ENCODE results near the gene SECTM1. TPM values are rescaled to one million over a fixed set of nuclear protein-coding genes. Genes with fewer than 3 reads are reported as not detected.

Gene SECTM1
- total and polyA plus RNA-seq, 2 experiments from 2014 or later = 9.7 to 15.0 TPM

DNA sequence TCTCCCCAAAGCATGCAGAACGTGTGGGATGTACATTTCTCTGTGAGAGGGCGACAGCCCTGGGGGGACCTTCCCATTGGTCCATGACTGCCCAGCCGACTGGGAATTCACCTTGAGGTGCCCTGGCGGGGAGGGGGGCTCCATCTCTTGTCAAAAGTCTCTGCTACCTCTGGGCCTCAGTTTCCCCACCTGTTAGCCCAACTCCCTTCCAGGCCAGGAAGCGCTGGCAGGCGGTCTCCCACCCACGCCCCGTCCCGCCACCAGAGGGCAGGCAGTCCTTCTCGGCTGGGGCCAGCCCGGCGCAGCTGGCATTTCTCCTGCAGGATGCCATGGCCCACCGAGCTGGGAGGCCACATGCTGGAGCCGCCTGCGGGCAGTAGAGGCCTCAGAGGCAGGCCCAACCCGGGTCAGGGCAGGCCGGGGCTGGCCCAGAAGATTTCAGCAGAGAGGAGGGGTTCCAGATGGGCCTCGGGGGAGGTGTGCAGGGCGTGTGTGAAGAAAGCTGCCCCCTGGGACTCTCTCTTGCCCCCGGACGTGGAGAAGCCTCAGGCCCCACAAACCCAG lies 32.8 kb downstream of the SECTM1 start:
- Histone ChIP-seq H3K4me2 (no peak overlapping the region), H3K9me2 (replicated peaks; ENCODE audit: insufficient read depth) (no peaks in the 10 kb centered on the region), H3K4me1 (ENCODE audit: insufficient read depth) (peaks cover 60% of the 10 kb centered on the region), H3K36me3 (replicated peaks; ENCODE audit: insufficient read depth, low read depth) (no peaks in the 10 kb centered on the region), H3K4me3 (no peak overlapping the region), H3K79me2 (no peaks in the 10 kb centered on the region), H2AFZ (no peak overlapping the region), H4K20me1 (ENCODE audit: insufficient read depth, poor library complexity, severe bottlenecking) (no peaks in the 10 kb centered on the region), H3K9me3 (ENCODE audit: low read depth) (no peaks in the 10 kb centered on the region), H3K27me3 (no peaks in the 10 kb centered on the region), H3K27ac (no peak overlapping the region)
- TF ChIP-seq EZH2phosphoT487 (IDR thresholded peaks at IDR 0.05; ENCODE audit: low read depth, severe bottlenecking, unreplicated experiment) = no peak
- TF ChIP-seq, protein P1, sequence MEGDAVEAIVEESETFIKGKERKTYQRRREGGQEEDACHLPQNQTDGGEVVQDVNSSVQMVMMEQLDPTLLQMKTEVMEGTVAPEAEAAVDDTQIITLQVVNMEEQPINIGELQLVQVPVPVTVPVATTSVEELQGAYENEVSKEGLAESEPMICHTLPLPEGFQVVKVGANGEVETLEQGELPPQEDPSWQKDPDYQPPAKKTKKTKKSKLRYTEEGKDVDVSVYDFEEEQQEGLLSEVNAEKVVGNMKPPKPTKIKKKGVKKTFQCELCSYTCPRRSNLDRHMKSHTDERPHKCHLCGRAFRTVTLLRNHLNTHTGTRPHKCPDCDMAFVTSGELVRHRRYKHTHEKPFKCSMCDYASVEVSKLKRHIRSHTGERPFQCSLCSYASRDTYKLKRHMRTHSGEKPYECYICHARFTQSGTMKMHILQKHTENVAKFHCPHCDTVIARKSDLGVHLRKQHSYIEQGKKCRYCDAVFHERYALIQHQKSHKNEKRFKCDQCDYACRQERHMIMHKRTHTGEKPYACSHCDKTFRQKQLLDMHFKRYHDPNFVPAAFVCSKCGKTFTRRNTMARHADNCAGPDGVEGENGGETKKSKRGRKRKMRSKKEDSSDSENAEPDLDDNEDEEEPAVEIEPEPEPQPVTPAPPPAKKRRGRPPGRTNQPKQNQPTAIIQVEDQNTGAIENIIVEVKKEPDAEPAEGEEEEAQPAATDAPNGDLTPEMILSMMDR (IDR thresholded peaks at IDR 0.05; ENCODE audit: poor library complexity) = peak; percentile 62
- WGBS (ENCODE audit: low lambda C conversion rate, missing lambda C conversion rate) = 60% methylated on average over 20 of the region's 21 CpGs
- DNase-seq (ENCODE audit: low spot score) = peak; percentile 76

DNA sequence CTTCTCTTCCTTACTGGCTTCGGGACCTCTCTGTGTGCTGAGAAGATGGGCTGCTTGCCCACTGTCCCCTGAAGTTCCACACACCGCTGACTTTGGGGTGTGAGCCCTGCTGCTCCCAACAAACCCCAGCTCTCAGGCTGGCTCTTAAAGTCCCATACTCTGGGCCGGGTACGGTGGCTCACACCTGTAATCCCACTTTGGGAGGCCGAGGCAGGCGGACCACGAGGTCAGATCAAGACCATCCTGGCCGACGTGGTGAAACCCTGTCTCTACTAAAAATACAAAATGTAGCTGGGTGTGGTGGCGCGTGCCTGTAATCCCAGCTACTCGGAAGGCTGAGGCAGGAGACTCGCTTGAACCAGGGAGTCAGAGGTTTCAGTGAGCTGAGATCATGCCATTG lies 33.3 kb downstream of the SECTM1 start:
- Histone ChIP-seq H3K4me2 (no peak overlapping the region), H4K20me1 (ENCODE audit: insufficient read depth, poor library complexity, severe bottlenecking) (no peaks in the 10 kb centered on the region), H3K9me2 (replicated peaks; ENCODE audit: insufficient read depth) (no peaks in the 10 kb centered on the region), H2AFZ (no peak overlapping the region), H3K4me1 (ENCODE audit: insufficient read depth) (peaks cover 61% of the 10 kb centered on the region), H3K27ac (no peak overlapping the region), H3K27me3 (no peaks in the 10 kb centered on the region), H3K79me2 (no peaks in the 10 kb centered on the region), H3K9me3 (ENCODE audit: low read depth) (no peaks in the 10 kb centered on the region), H3K4me3 (no peak overlapping the region), H3K36me3 (replicated peaks; ENCODE audit: insufficient read depth, low read depth) (no peaks in the 10 kb centered on the region)
- DNase-seq (ENCODE audit: low spot score) = no peak
- TF ChIP-seq EZH2 (IDR thresholded peaks at IDR 0.05; ENCODE audit: borderline replicate concordance) (no peak), EZH2phosphoT487 (IDR thresholded peaks at IDR 0.05; ENCODE audit: low read depth, severe bottlenecking, unreplicated experiment) (no peak)
- TF ChIP-seq, protein P1 (IDR thresholded peaks at IDR 0.05; ENCODE audit: poor library complexity) = no peak
- WGBS (ENCODE audit: low lambda C conversion rate, missing lambda C conversion rate) = 97% methylated on average over 13 of the region's 13 CpGs

DNA sequence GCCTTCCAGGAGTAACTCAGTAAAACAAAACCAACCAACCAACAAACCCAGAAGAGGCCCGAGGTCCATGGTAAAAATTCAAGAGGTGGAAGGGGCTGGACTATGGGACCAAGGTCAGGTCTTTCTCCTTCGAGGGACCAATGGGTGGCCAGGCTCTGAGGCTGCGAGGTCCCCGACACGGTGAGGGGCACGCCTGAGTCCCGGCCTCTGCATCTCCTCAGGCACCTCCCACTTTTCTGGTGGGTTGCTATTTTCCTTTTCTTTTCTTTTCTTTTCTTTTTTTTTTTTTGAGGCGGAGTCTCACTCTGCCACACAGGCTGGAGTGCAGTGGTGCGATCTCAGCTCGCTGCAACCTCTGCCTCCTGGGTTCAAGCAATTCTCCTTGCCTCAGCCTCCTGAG lies 34.1 kb downstream of the SECTM1 start:
- H3K27ac ChIP-seq = peak overlapping the region; percentile 92

More for the DNA sequence above, 34.1 kb downstream of the SECTM1 start:
- no peaks in the 10 kb centered on the region for H3K36me3 ChIP-seq (replicated peaks; ENCODE audit: insufficient read depth, low read depth)
- peaks cover 61% of the 10 kb centered on the region for H3K4me1 ChIP-seq (ENCODE audit: insufficient read depth)
- H3K79me2 ChIP-seq = no peaks in the 10 kb centered on the region
- no peak overlapping the region for H3K4me2 ChIP-seq
- H3K27me3 ChIP-seq = no peaks in the 10 kb centered on the region
- no peaks in the 10 kb centered on the region for H4K20me1 ChIP-seq (ENCODE audit: insufficient read depth, poor library complexity, severe bottlenecking)
- no peak for TF ChIP-seq EZH2 (IDR thresholded peaks at IDR 0.05; ENCODE audit: borderline replicate concordance)
- no peak for TF ChIP-seq EZH2phosphoT487 (IDR thresholded peaks at IDR 0.05; ENCODE audit: low read depth, severe bottlenecking, unreplicated experiment)
- TF ChIP-seq, protein P1 (IDR thresholded peaks at IDR 0.05; ENCODE audit: poor library complexity) = no peak
- no peak overlapping the region for H2AFZ ChIP-seq
- no peaks in the 10 kb centered on the region for H3K9me3 ChIP-seq (ENCODE audit: low read depth)
- no peak for DNase-seq (ENCODE audit: low spot score)
- no peak overlapping the region for H3K4me3 ChIP-seq
- 77% methylated on average over 9 of the region's 10 CpGs for WGBS (ENCODE audit: low lambda C conversion rate, missing lambda C conversion rate)
- no peaks in the 10 kb centered on the region for H3K9me2 ChIP-seq (replicated peaks; ENCODE audit: insufficient read depth)

Measured in hepatocyte (in vitro differentiated cells).